Stimulated activated naive CD8-positive, alpha-beta T cell treated with anti-CD3 and anti-CD28 coated beads, Interleukin-15, amount 100 ng/mL, for 72 hours (primary cell): ENCODE data around the gene NTM.
A peak's percentile ranks its signal among the peaks of the same experiment; 100 is the strongest.
"Not testable (repeated sequence)": the region's sequence is repeated elsewhere in the genome, so short reads cannot be mapped to it uniquely, and the experiment has no call there.

ENCODE experiments used
- ATAC-seq: fragments of 150-1000 bp; cut with Tn5 transposase; 2 replicates; pipeline ENCODE4 v1.10.0; 2021; ENCODE audit warnings: mild to moderate bottlenecking, moderate library complexity
- DNase-seq, 2 donors: peaks; one replicate each; pipeline ENCODE4 v3.0.0; 2021 to 2022
- H3K27ac Mint-ChIP-seq, 2 donors: one replicate each; pipeline ENCODE4 v1.8.0; 2022; ENCODE audit warnings: mild to moderate bottlenecking in 2 of 2, mixed read lengths in 2 of 2, moderate library complexity in 2 of 2
- H3K27me3 Mint-ChIP-seq: one replicate; pipeline ENCODE4 v1.8.0; 2022; ENCODE audit warnings: mixed read lengths
- H3K4me1 Mint-ChIP-seq: one replicate; pipeline ENCODE4 v1.8.0; 2022; ENCODE audit warnings: mild to moderate bottlenecking, mixed read lengths
- H3K4me3 Mint-ChIP-seq, 2 donors: one replicate each; pipeline ENCODE4 v1.8.0; 2022; ENCODE audit warnings: mild to moderate bottlenecking in 2 of 2, mixed read lengths in 2 of 2, moderate library complexity in 1 of 2
- H3K9me3 Mint-ChIP-seq, 2 donors: one replicate each; pipeline ENCODE4 v1.8.0; 2022; ENCODE audit warnings: mixed read lengths in 2 of 2

The NTM gene

GRCh38 chr11:131483453-131483852, 113.0 kb downstream of the NTM start:
- no peak overlapping the region for H3K27ac Mint-ChIP-seq

GRCh38 chr11:131483877-131484276, 113.5 kb downstream of the NTM start:
- DNase-seq (no peak), ATAC-seq (no peak)
- Mint-ChIP-seq H3K9me3 (peaks cover 7 to 12% of the 10 kb centered on the region in 2 donors), H3K4me1 (no peaks in the 10 kb centered on the region), H3K27me3 (no peaks in the 10 kb centered on the region), H3K27ac (no peak overlapping the region), H3K4me3 (no peak overlapping the region)

More at GRCh38 chr11:131483453-131483852, 113.0 kb downstream of the NTM start:
- Mint-ChIP-seq H3K27me3 (no peaks in the 10 kb centered on the region), H3K9me3 (peaks cover 7 to 12% of the 10 kb centered on the region in 2 donors), H3K4me1 (no peaks in the 10 kb centered on the region), H3K4me3 (no peak overlapping the region)
- DNase-seq (no peak), ATAC-seq (no peak)

- no peaks in the 10 kb centered on the region for H3K4me1 Mint-ChIP-seq
- H3K27ac Mint-ChIP-seq: no peak overlapping the region
- H3K4me3 Mint-ChIP-seq: no peak overlapping the region
- peaks cover 2 to 8% of the 10 kb centered on the region in 2 donors for H3K9me3 Mint-ChIP-seq
- no peak for DNase-seq
- no peaks in the 10 kb centered on the region for H3K27me3 Mint-ChIP-seq
- no peak for ATAC-seq
Observed at GRCh38 chr11:131486100-131486499, 115.7 kb downstream of the NTM start.

DNA sequence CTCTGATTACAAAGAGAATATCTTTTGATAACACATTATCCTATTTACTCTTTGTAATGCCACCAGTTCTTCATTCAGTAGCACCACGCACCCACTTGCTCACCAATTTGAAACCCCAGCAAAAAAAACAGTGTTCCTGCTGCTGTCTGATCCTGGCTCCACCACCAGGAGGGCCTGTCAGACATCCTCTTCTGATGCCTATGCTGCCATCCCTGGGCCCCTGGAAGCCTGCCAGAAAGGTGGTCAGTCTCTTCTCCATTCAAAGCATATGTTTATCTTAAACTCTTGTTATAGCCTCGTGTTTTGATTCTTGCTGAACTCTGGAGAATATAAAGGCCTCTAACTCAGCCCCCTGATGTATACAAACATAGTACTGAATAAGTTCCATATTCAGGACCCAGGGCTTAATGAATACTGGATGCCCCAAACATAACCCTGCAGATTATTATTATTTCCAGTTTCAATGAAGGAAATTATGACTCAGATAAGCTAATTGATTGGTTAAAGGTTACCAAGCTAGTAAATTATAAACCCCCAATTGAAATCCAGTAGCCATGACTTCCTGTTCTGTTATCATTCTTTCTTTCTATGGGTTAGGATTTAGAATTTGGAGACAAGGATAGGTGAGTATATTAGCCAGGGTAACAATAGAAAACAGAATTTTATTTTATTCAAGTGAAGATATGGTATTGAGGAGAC, 116.7 kb downstream of the NTM start:
- Mint-ChIP-seq H3K27ac (no peak overlapping the region), H3K4me1 (no peaks in the 10 kb centered on the region), H3K4me3 (no peak overlapping the region), H3K9me3 (peaks cover 0 to 8% of the 10 kb centered on the region in 2 donors), H3K27me3 (no peaks in the 10 kb centered on the region)
- ATAC-seq (no peak), DNase-seq (no peak)

DNA sequence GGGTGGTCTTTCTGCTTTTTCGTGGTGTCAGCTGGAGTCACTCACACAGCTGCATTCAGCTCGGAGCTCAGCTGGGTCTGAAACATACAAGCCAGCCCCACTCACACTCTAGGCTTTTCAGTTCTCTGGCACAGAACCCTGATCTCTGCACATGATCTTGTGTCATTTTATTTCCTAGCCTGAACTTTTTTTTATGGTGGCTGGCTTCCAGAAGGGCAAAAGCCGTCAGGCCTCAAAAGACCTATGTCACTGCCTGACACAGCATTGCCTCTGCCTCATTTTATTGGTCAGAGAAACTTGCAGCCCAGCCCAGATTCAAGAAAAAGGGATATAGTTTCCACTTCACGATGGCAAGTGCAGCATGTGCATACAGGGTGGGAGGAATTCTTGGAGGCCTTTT, 117.8 kb downstream of the NTM start:
- no peaks in the 10 kb centered on the region for H3K4me1 Mint-ChIP-seq
- ATAC-seq (no peak), DNase-seq (no peak)
- no peak overlapping the region for H3K27ac Mint-ChIP-seq
- peaks cover 0 to 8% of the 10 kb centered on the region in 2 donors for H3K9me3 Mint-ChIP-seq
- H3K27me3 Mint-ChIP-seq: no peaks in the 10 kb centered on the region
- no peak overlapping the region for H3K4me3 Mint-ChIP-seq

DNA sequence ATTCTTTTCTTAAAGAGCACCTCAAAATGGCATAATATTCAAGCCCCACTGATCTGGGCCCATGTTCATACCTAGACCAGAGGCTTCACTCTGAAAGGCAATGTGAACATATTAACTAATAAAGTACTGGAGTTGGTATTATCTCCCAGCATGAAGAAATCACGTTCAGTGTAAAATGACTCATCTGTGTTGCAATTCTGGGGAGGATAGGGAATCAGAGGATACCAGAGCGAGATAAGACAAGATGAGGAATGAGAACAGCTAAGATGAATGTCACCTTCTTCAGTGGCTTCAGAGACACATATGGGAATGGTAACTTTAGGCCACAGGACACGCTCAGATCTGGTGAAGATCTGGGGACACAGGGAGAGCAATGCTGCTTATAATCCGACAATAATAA, 121.1 kb downstream of the NTM start:
- Mint-ChIP-seq H3K4me1 (no peaks in the 10 kb centered on the region), H3K9me3 (peaks cover 0 to 3% of the 10 kb centered on the region in 2 donors), H3K27me3 (no peaks in the 10 kb centered on the region), H3K27ac (no peak overlapping the region), H3K4me3 (no peak overlapping the region)
- no peak for DNase-seq
- no peak for ATAC-seq

GRCh38 chr11:131495423-131495822, 125.0 kb downstream of the NTM start:
- H3K9me3 Mint-ChIP-seq: no peaks in the 10 kb centered on the region
- no peaks in the 10 kb centered on the region for H3K4me1 Mint-ChIP-seq
- ATAC-seq: no peak
- no peaks in the 10 kb centered on the region for H3K27me3 Mint-ChIP-seq
- no peak overlapping the region for H3K27ac Mint-ChIP-seq
- no peak overlapping the region for H3K4me3 Mint-ChIP-seq
- DNase-seq: no peak

DNA sequence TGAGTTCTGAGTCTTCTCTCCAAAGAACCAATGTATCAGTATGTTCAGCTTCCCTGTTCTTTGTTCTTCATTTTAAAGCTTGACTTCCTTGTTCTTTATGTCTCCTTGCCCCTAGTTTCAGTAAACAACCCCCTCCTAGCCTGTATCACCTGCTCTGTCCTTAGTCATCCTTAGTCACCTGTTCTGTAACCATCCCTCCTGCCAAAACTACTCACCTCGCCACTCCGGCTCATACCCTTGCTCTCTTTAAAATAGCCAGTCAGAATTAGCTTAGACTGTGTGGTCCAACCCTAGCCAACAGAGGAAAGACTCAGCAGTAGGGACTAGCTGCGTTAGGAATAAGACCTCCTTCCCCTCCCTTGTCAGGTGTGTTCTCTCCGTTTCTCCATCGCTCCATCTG, 127.3 kb downstream of the NTM start:
- ATAC-seq, H3K27me3 Mint-ChIP-seq, H3K4me3 Mint-ChIP-seq: not testable (repeated sequence)

DNA sequence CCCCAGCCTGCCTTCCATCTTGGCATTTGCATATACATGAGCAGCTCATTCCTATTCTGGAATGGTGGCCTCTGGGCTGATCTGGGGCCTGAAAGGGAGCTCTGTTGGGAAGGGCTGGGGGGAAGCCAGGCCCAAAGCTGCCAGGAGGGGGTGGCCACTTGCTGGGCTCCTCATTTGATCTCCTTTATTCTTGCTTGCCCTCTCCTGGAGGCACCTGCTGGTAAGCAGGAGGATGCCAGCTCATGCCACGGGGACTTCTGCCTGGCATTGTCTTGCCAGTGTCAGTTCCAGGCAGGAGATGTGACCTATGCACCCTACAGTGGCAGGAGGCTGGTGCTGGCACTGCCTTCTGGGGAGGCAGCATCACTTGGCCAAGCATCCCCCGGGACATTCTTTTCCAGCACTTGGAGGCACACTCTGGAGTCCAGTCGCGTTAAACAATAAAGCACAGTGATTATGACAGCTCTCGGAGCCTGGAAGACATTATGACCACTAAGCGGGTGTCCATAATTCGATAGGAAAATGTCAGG, 128.3 kb downstream of the NTM start:
- DNase-seq (no peak), ATAC-seq (no peak)
- Mint-ChIP-seq H3K4me3 (no peak overlapping the region), H3K4me1 (no peaks in the 10 kb centered on the region), H3K27ac (no peak overlapping the region), H3K27me3 (no peaks in the 10 kb centered on the region), H3K9me3 (peaks cover 0 to 10% of the 10 kb centered on the region in 2 donors)

More for the DNA sequence above, 127.3 kb downstream of the NTM start:
- not testable (repeated sequence) for H3K9me3 Mint-ChIP-seq, H3K4me1 Mint-ChIP-seq, DNase-seq, H3K27ac Mint-ChIP-seq

DNA sequence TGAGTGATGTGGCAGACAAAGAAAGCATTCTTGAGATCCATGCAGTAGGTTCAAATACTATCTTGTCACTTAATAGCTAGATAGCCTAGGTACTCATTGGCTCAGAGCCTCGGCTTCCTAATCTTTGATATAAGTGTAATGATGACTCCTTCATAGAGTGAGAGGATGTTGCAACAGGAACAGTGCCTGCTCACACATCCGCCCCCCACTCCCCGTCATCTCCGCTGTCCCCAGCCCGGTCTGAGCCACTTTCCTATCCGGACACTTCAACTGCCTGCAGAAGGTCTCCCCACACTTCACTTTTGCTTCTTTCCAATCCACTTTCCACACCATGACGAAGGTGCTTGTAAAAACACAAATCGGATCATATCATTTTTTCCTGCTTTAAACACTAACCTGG, 128.8 kb downstream of the NTM start:
- Mint-ChIP-seq H3K4me1 (no peaks in the 10 kb centered on the region), H3K9me3 (peaks cover 0 to 10% of the 10 kb centered on the region in 2 donors), H3K27ac (no peak overlapping the region), H3K27me3 (no peaks in the 10 kb centered on the region), H3K4me3 (no peak overlapping the region)
- no peak for ATAC-seq
- no peak for DNase-seq

DNA sequence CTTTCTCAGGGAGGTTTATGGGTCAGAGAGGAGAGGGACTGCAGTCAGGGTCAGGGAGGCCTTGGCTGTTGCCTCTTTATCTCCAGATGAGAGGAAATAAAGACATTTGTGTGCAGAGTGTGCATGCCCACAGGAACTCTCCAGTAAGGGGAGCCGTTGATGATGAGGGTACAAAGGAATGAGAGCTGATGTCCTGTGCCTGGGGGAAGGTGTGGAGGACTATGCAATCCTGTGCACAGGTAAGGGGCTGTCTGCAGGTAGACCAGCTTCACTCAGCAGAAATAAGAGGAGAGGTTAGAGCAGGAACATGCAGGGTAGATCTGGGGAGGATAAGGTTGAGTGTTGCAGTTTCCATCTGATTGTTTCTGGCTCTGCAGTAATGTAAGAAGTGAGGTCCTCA, 132.6 kb downstream of the NTM start:
- H3K27me3 Mint-ChIP-seq: peaks cover 8% of the 10 kb centered on the region
- no peak overlapping the region for H3K27ac Mint-ChIP-seq
- DNase-seq (no peak), ATAC-seq (peak; percentile 10)
- H3K9me3 Mint-ChIP-seq: peaks cover 0 to 10% of the 10 kb centered on the region in 2 donors
- no peak overlapping the region for H3K4me3 Mint-ChIP-seq
- no peaks in the 10 kb centered on the region for H3K4me1 Mint-ChIP-seq

DNA sequence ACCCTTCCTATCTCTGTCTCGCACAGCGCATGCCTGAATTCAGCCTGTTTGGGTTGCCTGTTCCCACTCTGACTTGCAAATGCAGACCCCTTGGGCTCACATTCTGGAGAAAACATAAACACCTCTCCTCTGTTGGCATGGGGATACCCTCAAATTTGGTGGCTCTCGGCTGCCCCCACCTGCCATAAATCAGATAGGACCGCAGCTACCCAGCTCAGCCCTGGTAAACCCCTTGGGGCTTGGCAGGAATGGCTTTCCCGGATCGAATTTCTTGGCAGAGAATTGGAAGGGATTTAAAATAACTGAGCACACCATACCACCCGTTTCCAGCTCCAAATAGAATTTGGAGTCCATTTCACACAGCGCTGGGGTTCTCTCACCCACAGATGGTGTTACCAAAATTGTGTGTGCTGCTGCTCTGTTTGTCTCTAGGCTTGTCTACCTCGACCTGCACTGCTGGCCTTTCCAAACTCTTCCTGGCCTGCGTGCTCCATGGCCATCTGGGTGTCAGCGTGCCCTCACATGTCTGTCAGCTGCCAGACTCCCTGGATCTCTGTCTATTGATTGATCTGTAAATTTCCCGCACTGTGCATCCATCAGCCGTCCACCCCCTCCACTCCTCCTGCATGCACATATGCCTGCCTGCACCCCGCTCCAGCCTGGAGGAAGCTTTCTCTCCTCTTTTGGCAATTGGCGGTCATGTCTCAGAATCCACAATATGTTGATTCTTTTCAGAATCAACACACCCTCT, 134.0 kb downstream of the NTM start:
- Mint-ChIP-seq H3K27ac (no peak overlapping the region), H3K4me1 (no peaks in the 10 kb centered on the region), H3K4me3 (no peak overlapping the region), H3K27me3 (peaks cover 8% of the 10 kb centered on the region), H3K9me3 (peaks cover 0 to 10% of the 10 kb centered on the region in 2 donors)
- ATAC-seq (no peak), DNase-seq (no peak)

- Mint-ChIP-seq H3K4me1 (no peaks in the 10 kb centered on the region), H3K27me3 (peaks cover 8% of the 10 kb centered on the region), H3K27ac (no peak overlapping the region), H3K4me3 (no peak overlapping the region), H3K9me3 (peaks cover 0 to 5% of the 10 kb centered on the region in 2 donors)
- DNase-seq: no peak
- ATAC-seq: no peak
Observed at GRCh38 chr11:131506348-131506747, 135.9 kb downstream of the NTM start.

GRCh38 chr11:131510662-131511061, 140.2 kb downstream of the NTM start:
- DNase-seq (no peak), ATAC-seq (no peak)
- H3K4me3 Mint-ChIP-seq: no peak overlapping the region
- H3K9me3 Mint-ChIP-seq: no peaks in the 10 kb centered on the region
- H3K27ac Mint-ChIP-seq: no peak overlapping the region
- no peaks in the 10 kb centered on the region for H3K27me3 Mint-ChIP-seq
- no peaks in the 10 kb centered on the region for H3K4me1 Mint-ChIP-seq

DNA sequence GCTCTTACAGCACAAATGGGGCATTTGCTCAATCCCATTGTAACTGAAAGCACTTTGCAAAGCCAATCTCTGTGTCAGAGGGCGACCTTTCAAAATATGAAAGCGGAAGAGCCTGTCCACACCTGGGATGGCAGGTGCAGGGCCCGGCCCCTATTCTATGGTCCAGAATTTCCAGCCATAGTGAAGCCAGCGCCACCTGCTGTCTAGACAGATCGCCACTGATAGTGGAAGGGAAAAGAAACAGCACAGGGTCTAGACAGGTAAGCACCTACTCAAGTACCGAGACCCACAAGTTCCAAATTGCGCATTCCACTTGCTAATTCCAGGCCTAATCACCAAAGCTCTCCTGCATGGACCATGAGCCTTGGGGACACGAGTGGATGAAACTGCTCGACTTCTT, 141.4 kb downstream of the NTM start:
- Mint-ChIP-seq H3K27ac (no peak overlapping the region), H3K4me3 (no peak overlapping the region), H3K4me1 (no peaks in the 10 kb centered on the region), H3K27me3 (no peaks in the 10 kb centered on the region), H3K9me3 (no peaks in the 10 kb centered on the region)
- no peak for DNase-seq
- no peak for ATAC-seq

- no peak for ATAC-seq
- H3K27me3 Mint-ChIP-seq: no peaks in the 10 kb centered on the region
- no peaks in the 10 kb centered on the region for H3K9me3 Mint-ChIP-seq
- no peak for DNase-seq
- H3K4me1 Mint-ChIP-seq: no peaks in the 10 kb centered on the region
- H3K4me3 Mint-ChIP-seq: no peak overlapping the region
- no peak overlapping the region for H3K27ac Mint-ChIP-seq
Observed at GRCh38 chr11:131512228-131512627, 141.8 kb downstream of the NTM start.
